Activated CD4-positive, alpha-beta T cell treated with anti-CD3 and anti-CD28 coated beads for 4 hours (primary cell): ENCODE measurements around the gene DHRS4.
"Not testable (repeated sequence)": the region's sequence is repeated elsewhere in the genome, so short reads cannot be mapped to it uniquely, and the experiment has no call there.

Experiments used
- DNase-seq, 2 donors: peaks; one replicate each; pipeline ENCODE4 v3.0.0-alpha.2; 2020

Gene DHRS4

DNA sequence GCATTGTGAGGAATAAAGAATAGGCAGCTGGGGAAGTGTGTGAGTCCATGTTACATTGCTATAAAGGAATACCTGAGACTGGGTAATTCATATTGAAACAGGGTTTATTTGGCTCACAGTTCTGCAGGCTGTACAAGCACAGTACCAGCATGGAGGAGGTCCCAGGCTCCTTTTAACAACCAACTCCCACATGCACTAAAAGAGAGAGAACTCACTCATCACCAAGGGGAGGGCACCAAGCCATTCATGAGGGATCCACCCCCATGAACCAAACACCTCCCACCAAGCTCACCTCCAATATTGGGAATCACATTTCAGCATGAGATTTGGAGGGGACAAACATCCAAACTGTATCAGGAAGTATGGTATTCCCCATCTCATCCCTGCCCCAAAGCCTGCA lies 11.9 kb upstream of the DHRS4 start:
- DNase-seq = no peak

DNA sequence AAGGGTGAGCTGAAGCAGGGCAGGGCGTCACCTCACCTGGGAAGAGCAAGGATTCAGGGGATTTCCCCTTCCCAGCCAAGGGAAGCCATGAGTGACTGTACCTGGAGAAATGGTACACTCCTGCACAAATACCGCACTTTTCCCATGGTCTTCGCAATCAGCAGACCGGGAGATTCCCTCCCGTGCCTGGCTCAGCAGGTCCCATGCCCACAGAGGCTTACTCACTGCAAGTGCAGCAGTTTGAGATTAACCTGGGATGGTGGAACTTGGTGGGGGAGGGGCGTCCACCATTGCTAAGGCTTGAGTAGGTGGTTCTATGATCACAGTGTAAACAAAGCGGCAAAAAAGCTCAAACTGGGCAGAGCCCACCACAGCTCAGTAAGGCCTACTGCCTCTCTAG lies 11.0 kb upstream of the DHRS4 start:
- DNase-seq = no peak

DNA sequence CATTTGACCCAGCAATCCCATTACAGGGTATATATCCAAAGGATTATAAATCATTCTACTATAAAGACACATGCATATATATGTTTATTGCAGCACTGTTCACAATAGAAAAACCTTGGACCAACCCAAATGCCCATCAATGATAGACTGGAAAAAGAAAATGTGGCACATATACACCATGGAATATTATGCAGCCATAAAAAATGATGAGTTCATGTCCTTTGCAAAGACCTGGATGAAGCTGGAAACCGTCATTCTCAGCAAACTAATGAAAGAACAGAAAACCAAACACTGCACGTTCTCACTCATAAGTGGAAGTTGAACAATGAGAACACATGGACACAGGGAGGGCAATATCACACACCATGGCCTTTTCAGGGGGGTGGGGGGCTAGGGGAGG lies 4.5 kb upstream of the DHRS4 start:
- not testable (repeated sequence) for DNase-seq

DNA sequence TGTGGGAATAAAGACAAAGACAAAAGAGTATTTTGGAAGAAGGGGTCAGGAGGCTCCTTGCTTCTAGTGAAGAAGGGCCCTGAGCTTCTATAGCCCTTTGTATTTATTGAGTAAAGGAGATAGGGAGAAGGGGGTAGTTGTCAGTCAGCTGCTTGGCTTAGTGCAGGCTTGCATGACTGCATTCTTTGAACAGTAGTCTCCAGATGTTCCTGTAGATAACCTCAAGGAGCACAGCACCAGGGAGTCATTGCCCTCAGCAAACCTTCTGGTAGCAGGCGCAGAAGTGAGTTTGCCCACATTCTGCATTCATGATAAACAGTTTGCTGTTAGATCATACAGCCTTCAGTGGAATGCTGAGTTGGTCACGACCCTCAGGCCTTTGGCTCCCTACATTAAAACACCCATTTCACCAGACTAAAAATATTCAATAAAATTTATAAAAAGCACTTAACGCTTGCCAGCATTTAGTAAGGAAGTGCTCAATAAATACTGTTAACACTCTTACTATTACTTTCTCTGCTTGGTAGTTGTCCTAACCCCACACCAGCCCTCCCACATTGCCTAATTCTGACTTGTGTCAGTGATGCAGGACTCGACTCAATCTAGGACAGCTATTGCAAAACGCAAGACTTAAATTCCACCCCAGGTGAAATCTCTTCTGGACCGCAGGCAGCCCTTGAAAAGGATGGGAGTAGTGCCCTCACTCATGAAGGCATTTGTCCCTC lies 3.0 kb upstream of the DHRS4 start:
- no peak for DNase-seq

DNA sequence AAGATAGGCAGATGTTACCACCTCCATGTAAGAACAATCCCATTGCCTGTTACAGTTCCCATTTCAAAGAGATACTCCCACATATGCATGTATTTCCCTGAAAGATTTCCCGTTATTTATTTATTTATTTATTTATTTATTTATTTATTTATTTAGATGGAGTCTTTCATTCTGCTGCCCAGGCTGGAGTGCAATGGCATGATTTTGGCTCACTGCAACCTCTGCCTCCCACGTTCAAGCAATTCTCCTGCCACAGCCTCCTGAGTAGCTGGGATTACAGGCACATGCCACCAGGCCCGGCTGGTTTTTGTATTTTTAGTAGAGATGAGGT lies 2.5 kb upstream of the DHRS4 start:
- DNase-seq = not testable (repeated sequence)

DNA sequence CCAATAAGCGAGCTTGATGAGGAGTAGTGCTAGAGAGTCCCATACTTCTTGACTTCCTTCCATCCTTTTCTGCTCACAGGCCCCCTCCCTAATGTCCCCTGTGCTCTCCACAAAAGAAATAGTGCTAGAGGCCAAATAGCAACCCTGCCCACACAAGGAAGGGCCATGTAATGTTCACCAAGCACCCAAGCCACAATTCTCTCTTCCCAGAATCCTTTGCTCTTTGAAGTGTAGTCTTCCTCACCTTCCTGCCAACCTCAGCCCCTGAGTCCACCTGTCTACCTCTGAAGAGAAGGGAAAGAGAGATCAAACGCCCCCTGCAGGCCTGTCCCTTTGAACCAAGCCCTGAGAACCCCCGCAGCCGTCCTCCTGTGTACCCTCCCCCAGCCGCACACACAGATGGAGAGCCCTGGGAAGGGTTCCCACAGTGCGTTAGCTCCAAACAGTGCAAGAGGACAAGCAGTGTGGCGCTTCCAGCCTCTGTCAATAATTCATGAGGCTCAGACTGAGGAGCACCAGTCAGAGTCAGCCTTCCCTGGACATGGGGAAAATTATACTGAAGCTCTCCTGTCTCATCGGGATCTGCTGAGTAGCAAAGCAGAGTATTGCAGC lies 1.9 kb upstream of the DHRS4 start:
- no peak for DNase-seq

DNA sequence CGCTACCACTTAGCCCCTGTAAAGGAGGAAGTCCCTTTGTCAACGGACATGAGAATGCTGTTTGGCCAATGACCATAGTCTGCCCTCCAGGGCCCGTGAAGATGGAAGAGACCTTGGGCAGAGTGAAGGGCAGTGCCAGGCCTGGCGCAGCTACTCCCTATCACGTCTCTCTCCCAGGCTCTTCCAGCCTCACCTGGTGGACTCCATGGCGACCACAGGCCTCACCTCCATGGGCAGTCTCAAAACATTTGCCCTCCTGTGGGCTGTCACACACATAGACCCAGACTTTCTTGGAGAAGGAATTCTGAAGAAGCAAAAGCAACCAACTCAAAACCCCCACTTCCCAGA lies 480 bp upstream of the DHRS4 start:
- DNase-seq = not testable (repeated sequence)

DNA sequence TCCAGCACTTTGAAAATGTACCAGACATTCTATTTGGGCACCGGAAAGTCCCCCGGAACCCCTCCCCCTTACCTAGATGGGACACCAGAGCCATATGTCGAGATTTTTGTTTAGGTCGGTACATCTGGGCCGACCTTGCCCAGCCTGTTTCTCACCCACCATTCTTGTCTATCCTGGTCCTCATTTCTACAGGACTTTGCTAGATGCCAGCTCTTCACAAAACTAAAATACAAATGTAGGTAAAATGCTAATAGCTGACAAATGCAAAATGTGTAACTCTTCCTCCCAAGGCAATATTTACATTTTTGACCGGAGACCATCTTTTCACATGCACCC lies 677 bp downstream of the DHRS4 start:
- not testable (repeated sequence) for DNase-seq

DNA sequence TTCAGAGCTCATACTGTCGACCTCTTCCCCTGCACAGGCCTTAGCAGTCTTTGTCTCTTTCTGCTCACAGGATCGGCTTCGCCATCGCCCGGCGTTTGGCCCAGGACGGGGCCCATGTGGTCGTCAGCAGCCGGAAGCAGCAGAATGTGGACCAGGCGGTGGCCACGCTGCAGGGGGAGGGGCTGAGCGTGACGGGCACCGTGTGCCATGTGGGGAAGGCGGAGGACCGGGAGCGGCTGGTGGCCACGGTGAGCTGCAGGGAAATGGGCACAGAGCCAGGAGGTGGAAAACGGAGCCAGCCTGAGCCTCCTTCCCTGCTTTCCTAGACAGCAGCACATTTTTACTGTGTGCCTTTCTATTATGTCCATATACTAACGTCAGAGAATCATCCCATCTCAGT lies 1.4 kb downstream of the DHRS4 start:
- DNase-seq = not testable (repeated sequence)

DNA sequence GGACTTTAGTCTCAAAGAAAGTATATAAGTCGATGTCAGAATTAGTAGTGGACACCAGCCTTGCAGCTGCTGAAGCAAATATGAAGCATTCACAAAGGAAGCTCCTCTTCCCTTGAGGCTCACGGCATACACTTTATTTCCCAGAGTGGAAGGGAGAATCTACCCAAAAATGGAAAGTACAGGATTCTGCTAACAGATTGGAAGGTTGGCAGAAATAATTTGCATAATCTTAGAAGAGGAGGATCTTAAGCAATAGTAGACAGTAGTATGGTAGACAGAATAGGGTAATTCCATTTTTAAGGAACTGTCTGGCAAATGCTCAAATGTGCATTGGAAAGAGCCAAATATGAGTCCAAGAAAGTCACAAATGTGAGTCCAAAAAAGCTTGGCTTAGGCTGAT lies 2.2 kb downstream of the DHRS4 start:
- not testable (repeated sequence) for DNase-seq

DNA sequence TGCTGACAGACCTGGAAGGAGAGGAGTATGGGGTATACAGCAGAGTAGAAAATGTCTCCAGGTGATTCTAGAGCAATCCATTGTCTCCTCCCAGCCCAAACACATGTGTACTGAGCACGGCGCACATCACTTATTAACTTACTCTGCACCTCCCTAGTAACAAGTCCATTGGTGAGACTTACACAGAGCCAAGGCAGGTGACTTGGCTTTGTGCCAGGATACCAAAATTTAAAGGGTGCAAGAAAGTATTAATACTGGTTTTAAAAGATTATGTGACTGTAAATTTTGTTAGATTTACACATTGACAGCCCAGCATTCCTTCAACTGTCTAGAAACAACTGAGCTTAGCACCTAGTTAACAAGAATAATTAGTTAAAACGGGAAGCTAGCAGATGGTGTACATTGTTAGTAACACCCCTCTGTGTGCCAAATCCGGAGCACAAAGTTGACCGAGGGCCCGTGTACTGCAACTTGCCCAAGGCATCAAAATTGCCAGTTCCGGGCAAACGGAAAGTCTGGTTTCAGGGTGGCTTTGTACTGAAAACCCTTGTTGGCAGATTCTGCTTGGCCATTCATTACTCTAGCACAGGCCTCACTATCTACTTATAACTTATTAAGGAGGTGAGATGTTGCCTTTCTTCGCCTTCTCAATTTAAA lies 4.5 kb downstream of the DHRS4 start:
- not testable (repeated sequence) for DNase-seq

DNA sequence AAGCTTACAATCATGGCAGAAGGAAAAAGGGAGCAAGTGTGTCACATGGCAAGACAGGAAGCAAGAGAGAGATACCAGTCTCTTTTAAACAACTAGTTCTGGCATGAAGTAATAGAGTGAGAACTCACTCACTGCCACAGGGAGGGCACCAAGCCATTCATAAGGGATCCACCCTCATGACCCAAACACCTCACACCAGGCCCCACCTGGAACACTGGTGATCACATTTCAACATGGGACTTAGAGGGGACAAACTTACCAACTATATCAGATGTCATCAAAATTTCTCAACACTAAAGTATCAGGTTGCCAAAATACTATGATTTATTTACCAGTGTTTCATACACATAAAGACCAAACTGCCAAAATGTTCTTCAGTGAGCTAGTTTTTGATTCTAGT lies 7.3 kb downstream of the DHRS4 start:
- DNase-seq = not testable (repeated sequence)

DNA sequence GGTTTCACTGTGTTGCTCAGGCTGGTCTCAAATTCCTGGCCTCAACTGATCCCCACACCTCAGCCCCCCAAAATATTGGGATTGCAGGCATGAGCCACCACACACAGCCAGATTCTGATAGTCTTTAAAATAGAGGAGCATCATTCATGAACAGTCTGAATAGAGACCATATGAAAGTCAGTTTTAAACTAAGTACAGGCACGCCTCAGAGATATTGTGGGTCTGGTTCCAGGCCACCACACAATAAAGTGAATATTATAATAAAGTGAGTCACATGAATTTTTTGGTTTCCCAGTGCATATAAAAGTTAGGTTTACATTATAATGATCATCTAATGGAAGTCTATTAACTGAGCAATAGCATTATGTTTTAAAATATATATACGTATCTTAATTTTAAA lies 8.1 kb downstream of the DHRS4 start:
- DNase-seq = not testable (repeated sequence)

DNA sequence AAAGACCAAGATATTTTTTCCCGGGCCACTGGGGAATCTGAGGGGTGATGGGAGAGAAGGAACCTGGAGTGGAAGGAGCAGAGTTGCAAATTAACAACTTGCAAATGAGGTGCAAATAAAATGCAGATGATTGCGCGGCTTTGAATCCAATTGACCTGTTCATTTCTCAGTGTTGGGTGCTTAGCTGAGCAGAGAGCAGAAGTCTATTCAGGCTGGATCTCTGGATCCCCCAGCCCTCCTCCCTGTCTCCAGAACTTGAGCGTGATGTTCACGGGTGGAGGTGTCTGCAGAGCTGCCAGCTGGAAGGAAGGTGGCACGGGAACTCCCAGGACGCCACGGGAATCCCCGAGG lies 15.5 kb downstream of the DHRS4 start:
- not testable (repeated sequence) for DNase-seq

DNA sequence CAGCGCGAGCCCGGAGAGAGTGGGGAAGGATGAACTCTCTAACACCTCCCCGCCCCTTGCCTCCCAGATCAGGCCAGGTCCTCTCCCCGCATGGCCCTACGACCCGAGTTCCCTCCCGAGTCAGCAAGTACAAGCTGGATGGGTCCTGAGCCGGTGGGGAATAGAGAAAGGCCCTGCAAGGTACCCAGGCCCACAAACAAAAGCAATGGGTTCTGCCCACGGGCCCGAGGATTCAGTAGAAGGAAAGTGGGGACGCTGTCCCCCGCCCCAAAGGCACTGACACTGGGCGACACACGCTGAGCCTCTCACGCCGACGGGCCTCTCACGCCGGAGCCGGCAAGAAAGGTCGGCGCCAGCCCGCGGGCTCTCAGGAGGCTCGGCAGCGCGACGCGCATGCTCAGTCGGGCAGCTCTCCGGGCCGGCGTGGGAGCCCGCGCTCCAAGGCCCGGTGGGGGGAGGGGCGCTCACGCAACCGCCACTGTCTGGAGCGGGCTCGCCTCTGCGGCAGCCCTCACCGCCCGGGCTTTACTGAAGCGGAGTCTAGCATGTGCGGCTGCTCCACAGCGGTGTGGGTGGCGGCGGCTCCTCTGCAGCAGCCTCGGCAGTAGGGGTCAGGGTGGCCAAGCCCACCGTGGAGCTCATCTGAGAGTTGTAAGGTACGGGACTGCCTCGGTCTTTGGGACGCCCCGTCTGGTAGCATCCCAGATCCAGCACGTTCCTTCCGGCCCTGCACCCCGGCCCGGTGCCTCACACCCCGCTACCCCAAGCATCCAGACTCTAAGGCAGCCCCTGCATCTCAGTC lies 16.1 kb downstream of the DHRS4 start:
- peak; percentile 47 to 73 for DNase-seq

DNA sequence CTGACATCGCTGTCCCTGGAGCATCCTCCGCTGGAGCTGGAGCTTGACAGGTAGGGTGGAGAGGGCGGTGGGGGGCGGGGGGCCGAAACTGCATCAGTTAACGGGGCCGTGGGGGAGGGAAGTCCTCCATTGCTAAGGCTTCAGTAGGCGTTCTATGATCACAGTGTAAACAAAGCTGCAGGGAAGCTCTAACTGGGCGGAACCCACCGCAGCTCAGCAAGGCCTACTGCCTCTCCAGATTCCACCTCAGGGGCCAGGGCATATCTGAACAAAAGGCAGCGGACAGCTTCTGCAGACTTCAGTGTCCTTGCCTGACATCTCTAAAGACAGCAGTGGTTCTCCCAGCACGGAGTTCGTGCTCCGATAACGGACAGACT lies 16.7 kb downstream of the DHRS4 start:
- not testable (repeated sequence) for DNase-seq

DNA sequence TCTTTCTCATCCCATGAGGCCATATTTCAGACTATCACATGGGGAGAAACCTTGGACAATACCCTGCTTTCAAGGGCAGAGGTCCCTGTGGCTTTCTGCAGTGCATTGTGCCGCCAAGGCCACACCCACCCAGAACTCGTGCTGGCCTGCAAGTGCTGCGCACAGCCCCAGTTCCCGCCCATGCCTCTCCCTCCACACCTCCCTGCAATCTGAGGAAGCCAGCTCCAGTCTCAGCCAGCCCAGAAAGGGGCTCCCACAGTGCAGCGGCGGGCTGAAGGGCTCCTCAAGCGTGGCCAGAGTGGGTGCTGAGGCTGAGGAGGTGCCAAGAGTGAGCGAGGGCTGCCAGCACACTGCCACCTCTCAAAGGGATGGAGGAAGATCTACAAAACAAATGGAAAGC lies 19.6 kb downstream of the DHRS4 start:
- not testable (repeated sequence) for DNase-seq

DNA sequence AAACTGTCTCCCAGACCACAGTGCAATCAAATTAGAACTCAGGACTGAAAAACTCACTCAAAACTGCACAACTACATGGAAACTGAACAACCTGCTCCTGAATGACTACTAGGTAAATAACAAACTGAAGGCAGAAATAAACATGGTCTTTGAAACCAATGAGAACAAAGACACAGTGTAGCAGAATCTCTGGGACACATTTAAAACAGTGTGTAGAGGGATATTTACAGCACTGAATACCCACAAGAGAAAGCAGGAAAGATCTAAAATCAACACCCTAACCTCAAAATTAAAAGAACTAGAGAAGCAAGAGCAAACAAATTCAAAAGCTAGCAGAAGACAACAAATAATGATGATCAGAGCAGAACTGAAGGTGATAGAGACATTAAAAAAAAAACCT lies 20.5 kb downstream of the DHRS4 start:
- not testable (repeated sequence) for DNase-seq

DNA sequence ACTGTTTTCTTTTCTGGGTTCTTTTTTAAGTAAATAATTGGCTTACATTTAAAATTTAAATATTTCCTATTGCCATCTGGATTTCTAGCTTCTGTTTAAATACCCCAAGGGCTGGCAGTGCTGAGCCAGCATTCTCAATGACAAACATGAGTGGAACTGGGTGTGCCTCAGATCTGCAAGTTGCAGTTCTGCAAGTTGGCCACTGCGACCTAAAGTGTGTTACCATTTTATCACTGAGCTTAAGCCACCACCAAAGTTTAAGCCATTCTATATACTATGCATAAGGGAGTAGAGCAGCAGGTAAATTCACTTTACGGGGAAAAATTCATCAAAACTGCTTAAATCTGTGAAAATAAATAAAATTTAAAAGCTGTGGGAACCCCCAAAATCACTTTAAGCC lies 23.6 kb downstream of the DHRS4 start:
- DNase-seq = not testable (repeated sequence)

DNA sequence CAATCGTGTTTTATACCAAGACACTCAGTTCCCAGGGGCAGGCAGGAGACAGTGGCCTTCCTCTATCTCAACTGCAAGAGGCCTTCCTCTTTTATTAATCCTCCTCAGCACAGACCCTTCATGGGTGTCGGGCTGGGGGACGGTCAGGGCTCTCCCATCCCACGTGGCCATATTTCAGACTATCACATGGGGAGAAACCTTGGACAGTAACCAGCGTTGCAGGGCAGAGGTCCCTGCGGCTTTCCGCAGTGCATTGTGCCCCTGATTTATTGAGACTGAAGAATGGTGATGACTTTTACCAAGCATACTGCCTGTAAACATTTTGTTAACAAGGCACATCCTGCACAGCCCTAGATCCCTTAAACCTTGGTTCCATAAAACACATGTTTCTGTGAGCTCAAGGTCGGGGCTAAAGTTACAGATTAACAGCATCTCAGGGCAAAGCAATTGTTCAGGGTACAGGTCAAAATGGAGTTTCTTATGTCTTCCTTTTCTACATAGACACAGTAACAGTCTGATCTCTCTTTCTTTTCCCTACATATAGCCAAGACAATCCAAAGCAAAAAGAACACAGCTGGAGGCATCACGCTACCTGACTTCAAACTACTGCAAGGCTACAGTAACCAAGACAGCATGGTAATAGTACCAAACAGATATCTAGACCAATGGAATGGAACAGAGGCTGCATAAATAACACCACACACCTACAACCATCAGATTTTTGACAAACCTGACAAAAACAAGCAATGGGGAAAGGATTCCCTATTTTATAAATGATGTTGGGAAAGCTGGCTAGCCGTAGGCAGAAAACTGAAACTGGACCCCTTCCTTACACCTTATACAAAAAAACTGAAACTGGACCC lies 28.6 kb downstream of the DHRS4 start:
- DNase-seq = not testable (repeated sequence)

DNA sequence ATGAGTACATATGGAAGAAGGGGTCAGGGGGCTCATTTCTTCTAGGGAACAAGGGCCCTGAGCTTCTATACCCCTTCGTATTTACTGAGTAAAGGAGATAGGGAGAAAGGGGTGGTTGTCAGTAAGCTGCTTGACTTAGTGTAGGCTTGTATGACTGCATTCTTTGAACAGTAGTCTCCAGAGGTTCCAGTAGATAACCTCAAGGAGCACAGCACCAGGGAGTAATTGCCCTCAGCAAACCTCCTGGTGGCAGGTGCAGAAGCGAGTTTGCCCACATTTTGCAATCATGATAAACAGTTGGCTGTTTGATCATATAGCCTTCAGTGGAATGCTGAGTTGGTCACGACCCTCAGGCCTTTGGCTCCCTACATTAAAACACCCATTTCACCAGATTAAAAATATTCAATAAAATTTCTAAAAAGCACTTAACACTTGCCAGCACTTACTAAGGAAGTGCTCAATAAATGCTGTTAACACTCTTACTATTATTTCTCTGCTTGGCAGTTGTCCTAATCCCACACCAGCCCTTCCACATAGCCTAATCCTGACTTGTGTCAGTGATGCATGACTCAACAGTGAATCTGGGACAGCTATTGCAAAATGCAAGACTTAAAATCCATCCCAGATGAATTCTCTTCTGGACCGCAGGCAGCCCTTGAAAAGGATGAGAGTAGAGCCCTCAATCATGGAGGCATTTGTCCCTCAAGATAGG lies 31.5 kb downstream of the DHRS4 start:
- DNase-seq = no peak

DNA sequence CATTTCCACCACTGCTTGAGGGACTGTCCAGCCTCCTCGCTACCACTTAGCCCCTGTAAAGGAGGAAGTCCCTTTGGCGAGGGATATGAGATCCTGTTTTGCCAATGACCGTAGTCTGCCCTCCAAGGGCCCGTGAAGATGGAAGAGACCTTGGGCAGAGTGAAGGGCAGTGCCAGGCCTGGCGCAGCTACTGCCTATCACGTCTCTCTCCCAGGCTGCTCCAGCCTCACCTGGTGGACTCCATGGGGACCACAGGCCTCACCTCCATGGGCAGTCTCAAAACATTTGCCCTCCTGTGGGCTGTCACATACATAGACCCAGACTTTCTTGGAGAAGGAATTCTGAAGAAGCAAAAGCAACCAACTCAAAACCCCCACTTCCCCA lies 34.6 kb downstream of the DHRS4 start:
- not testable (repeated sequence) for DNase-seq
